ENCODE measurements around the gene ZYG11A. TPM values are rescaled to one million over a fixed set of nuclear protein-coding genes. Genes with fewer than 3 reads are reported as not detected.
"Not testable (repeated sequence)": the region's sequence is repeated elsewhere in the genome, so short reads cannot be mapped to it uniquely, and the experiment has no call there.

Gene ZYG11A
- total RNA-seq, 2 experiments from 2014 or later = 0.13 to 0.16 TPM

- H3K4me3 Mint-ChIP-seq = no peak overlapping the region
- no peak for DNase-seq
- no peak for ATAC-seq
- H3K4me1 Mint-ChIP-seq (ENCODE audit: low read depth) = no peaks in the 10 kb centered on the region
- no peak overlapping the region for H3K27ac Mint-ChIP-seq
- peaks cover 12% of the 10 kb centered on the region for H3K36me3 Mint-ChIP-seq (ENCODE audit: low read depth)
- TF ChIP-seq CTCF (IDR thresholded peaks at IDR 0.05) = no peak
- H3K27me3 Mint-ChIP-seq = no peaks in the 10 kb centered on the region
- POLR2A ChIA-PET = no interaction called here
- intact Hi-C loops (cut with micrococcal nuclease) = no loop called here
- CTCF ChIA-PET = no interaction called here
- H3K9me3 Mint-ChIP-seq = no peaks in the 10 kb centered on the region
These were observed 28.1 kb upstream of the ZYG11A start for GRCh38 chr1:52814465-52814864.

- H3K4me1 Mint-ChIP-seq (ENCODE audit: low read depth); ATAC-seq; intact Hi-C loops (cut with micrococcal nuclease); H3K27ac Mint-ChIP-seq; H3K4me3 Mint-ChIP-seq; H3K27me3 Mint-ChIP-seq; H3K9me3 Mint-ChIP-seq; DNase-seq; CTCF ChIA-PET; POLR2A ChIA-PET: not testable (repeated sequence)
- peaks cover 12% of the 10 kb centered on the region for H3K36me3 Mint-ChIP-seq (ENCODE audit: low read depth)
These were observed 21.7 kb upstream of the ZYG11A start for GRCh38 chr1:52820830-52821229.

GRCh38 chr1:52825868-52826267, 16.7 kb upstream of the ZYG11A start:
- no peaks in the 10 kb centered on the region for H3K27me3 Mint-ChIP-seq
- intact Hi-C loops (cut with micrococcal nuclease) = no loop called here
- H3K27ac Mint-ChIP-seq = no peak overlapping the region
- POLR2A ChIA-PET = interaction anchor here (0.6 kb wide), 1 partner anchor 124 kb away, joined by 3 read pairs; no protein-coding TSS in a partner anchor
- CTCF ChIA-PET = interaction anchor here (0.9 to 1.7 kb wide), 9 partner anchors 11 to 140 kb away, joined by 3 to 5 read pairs (median 3); partner anchors contain the start of gene ZYG11A
- H3K9me3 Mint-ChIP-seq = no peaks in the 10 kb centered on the region
- H3K4me3 Mint-ChIP-seq = no peak overlapping the region
- no peak for DNase-seq
- H3K4me1 Mint-ChIP-seq (ENCODE audit: low read depth) = no peaks in the 10 kb centered on the region
- no peak for ATAC-seq
- no peak for TF ChIP-seq CTCF (IDR thresholded peaks at IDR 0.05)
- H3K36me3 Mint-ChIP-seq (ENCODE audit: low read depth) = peaks cover 5% of the 10 kb centered on the region

- no peaks in the 10 kb centered on the region for H3K9me3 Mint-ChIP-seq
- ChIA-PET CTCF (no interaction called here), POLR2A (no interaction called here)
- ATAC-seq = no peak
- intact Hi-C loops (cut with micrococcal nuclease) = no loop called here
- H3K4me1 Mint-ChIP-seq (ENCODE audit: low read depth) = no peaks in the 10 kb centered on the region
- TF ChIP-seq CTCF (IDR thresholded peaks at IDR 0.05) = no peak
- DNase-seq = no peak
- no peak overlapping the region for H3K4me3 Mint-ChIP-seq
- peaks cover 10% of the 10 kb centered on the region for H3K27me3 Mint-ChIP-seq
- H3K27ac Mint-ChIP-seq = no peak overlapping the region
- no peaks in the 10 kb centered on the region for H3K36me3 Mint-ChIP-seq (ENCODE audit: low read depth)
These were observed 7.8 kb upstream of the ZYG11A start for GRCh38 chr1:52834798-52835197.

- ChIA-PET POLR2A (no interaction called here), CTCF (no interaction called here)
- no peak overlapping the region for H3K4me3 Mint-ChIP-seq
- no peaks in the 10 kb centered on the region for H3K4me1 Mint-ChIP-seq (ENCODE audit: low read depth)
- peaks cover 12% of the 10 kb centered on the region for H3K27me3 Mint-ChIP-seq
- ATAC-seq (no peak), DNase-seq (no peak)
- H3K36me3 Mint-ChIP-seq (ENCODE audit: low read depth) = no peaks in the 10 kb centered on the region
- intact Hi-C loops (cut with micrococcal nuclease) = no loop called here
- no peak overlapping the region for H3K27ac Mint-ChIP-seq
- H3K9me3 Mint-ChIP-seq = no peaks in the 10 kb centered on the region
- no peak for TF ChIP-seq CTCF (IDR thresholded peaks at IDR 0.05)
These were observed 6.5 kb upstream of the ZYG11A start for GRCh38 chr1:52836035-52836434.

- H3K27ac Mint-ChIP-seq; H3K4me1 Mint-ChIP-seq (ENCODE audit: low read depth); ATAC-seq; intact Hi-C loops (cut with micrococcal nuclease); POLR2A ChIA-PET; H3K4me3 Mint-ChIP-seq; CTCF ChIA-PET; H3K9me3 Mint-ChIP-seq; DNase-seq; H3K36me3 Mint-ChIP-seq (ENCODE audit: low read depth): not testable (repeated sequence)
- H3K27me3 Mint-ChIP-seq = peaks cover 33% of the 10 kb centered on the region
These were observed 3.4 kb upstream of the ZYG11A start for GRCh38 chr1:52839175-52839574.

- H3K27ac Mint-ChIP-seq; DNase-seq; H3K4me1 Mint-ChIP-seq (ENCODE audit: low read depth); ATAC-seq; H3K9me3 Mint-ChIP-seq; H3K36me3 Mint-ChIP-seq (ENCODE audit: low read depth); POLR2A ChIA-PET; H3K4me3 Mint-ChIP-seq: not testable (repeated sequence)
- intact Hi-C loops (cut with micrococcal nuclease) = loop anchor here (10.0 kb wide), 1 partner anchor 140 kb away; no protein-coding TSS in a partner anchor
- CTCF ChIA-PET = interaction anchor here (1.0 kb wide), 1 partner anchor 77 kb away, joined by 3 read pairs; no protein-coding TSS in a partner anchor
- peaks cover 27% of the 10 kb centered on the region for H3K27me3 Mint-ChIP-seq
These were observed 2.6 kb downstream of the ZYG11A start for GRCh38 chr1:52845119-52845518.
